GM21737 (cell line): ENCODE measurements around the gene CBLN1.

Source experiments
- ATAC-seq: cut with Tn5 transposase; IDR thresholded peaks from one replicate; pipeline ENCODE4 v1.9.1; 2021; ENCODE audit warnings: mild to moderate bottlenecking, moderate library complexity; ENCODE audit not compliant: unreplicated experiment

The CBLN1 gene

DNA sequence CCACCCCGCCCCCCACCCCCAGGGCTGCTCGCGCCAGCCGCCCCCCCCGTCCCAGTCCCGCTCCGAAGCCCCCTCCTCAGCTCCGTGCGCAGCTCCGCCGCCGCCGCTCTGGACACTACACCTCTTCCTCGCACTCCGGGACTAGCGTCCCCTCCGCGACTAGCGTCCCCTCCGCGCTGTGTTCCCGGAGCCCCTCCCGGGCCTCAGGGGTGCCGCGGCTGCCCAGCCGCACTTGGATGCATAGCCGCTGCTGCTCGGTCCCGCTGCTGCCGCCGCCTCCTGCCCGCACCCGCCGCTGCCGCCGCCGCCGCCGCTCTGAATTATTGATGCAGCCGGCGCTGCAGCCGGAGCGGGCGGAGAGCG lies at the start of gene CBLN1:
CBLN1 (minus strand) TSS at position 359 of the 363 bp plus-strand sequence. CDS start 373 bp downstream, outside the sequence.
- no peak for ATAC-seq

DNA sequence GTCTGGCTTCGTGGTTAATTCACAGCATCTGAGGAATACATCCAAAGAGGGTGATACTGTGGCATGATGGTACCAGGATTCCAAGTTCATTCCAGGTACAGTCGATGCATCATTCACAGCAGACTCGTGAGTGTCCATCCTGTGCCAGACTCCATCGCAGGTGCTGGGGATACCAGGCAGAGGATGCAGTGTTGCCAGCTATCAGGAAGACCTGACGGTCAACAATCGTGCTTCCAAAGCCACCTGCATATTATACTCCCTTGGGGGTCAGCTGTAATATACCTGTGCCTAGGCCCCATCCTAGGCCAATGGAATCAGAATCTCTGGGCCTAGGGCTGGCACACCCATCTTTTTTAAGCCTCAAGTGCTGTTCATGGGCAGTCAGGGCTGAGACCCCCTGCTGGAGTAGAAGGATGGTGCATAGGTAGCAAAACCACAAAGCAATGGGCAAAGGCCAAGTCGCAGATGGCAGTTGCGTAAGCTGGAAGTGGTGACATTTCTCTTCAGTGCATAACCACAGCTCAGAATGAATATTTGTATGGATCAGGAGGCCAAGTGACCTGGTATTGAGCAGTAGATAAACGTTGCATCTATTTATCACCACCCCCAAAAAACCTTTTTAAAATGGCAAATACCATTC lies 49.0 kb upstream of the CBLN1 start:
- ATAC-seq = no peak

DNA sequence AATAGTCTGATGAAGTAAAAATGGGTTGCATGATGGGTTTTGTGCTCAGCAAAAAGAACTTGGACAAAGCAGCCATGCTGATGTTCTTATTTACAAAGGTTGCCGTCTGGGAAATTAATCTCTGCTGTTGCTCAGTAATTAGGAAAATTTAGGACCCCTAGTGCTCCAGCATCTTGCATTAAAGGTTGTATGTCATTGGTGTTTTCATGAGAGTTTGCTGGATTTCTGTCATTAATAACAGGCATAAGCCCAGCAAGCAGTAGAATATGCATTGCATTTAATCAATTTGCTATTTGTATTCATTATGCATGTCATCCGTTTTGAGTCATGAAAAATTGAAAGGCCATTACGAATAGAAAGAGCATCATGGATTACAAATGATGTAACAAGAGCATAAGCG lies 46.7 kb upstream of the CBLN1 start:
- ATAC-seq = no peak

DNA sequence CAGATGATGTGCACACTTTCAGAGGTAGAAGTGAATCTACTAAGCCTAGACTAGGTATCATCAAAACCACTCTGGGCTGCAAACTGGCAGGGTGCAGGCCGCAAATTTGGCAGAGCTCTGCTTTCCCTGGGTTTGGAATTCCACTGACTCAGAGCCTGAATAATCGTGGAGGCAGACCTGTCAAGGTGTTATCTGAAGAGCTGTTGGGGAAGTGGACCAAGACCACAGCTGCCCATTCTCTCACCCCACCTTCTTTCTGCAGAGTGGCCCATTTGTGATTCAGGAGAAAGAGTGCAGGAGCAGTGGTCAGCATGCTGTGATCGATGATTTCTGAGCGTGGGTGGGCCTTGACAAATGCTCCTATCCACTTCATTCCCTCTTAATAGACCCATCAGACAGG lies 45.8 kb upstream of the CBLN1 start:
- no peak for ATAC-seq

DNA sequence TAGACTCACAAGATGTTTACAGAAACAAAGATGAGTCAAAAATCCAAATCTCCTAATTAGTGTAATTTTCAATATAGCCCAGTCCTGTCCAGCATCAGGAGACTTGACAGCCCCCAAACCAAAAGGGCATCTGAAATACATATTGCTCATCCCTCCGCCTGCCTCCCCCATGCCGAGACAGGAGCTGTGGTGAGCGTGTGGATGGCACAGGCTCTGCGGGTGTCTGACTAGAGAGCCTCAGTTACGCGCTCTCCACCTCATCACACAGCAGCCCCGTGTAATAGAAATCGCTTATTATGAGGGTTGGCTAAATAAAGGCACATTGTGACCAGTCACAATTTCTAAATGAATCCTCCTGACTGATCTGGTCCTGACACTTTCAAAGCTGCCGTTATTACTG lies 43.1 kb upstream of the CBLN1 start:
- ATAC-seq = no peak

DNA sequence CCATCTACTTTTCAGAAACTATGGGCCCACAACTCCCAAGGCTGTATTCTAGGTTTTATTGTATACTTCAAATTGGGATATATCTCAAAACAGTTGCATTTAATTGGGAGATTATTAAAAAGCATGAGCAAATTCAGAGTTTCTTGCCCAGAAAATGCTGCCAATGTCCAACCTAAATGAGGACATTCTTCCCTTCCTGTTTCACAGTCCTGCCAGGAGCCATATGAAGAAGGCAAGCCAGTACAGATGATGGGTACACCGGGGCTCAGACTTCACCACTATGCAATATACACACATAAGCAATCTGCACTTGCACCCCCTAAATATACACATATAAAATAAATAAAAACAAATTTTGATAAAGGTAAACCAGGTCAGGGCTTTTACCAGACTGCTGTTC lies 34.0 kb upstream of the CBLN1 start:
- ATAC-seq = no peak

DNA sequence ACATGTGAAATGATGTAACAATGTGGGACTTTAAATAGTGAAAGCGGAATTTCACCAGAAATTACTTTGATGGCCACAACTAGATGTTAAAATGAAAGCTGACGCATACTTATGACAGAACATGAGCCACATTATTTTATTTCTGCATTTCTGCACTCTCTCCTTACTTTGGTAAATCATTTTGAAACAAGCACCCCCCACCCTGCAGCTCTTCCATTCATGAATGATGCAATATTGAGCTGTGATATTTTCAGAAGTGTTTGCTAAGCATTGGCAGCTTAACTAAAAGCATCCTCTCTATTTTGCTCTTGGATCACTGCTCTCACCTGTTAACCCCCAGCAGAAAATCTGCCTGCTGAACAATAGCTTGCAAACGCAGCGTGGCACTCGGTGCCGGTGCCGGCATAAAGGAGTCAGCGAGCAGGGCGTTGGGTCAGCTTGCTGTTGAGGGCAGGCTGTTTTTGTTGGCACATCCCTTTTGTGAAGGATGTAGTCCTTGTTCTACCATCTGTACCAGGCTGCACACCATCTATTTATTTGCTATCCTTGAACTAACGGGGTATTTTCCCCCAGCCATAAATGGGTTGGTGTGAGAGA lies 30.8 kb upstream of the CBLN1 start:
- ATAC-seq = no peak

DNA sequence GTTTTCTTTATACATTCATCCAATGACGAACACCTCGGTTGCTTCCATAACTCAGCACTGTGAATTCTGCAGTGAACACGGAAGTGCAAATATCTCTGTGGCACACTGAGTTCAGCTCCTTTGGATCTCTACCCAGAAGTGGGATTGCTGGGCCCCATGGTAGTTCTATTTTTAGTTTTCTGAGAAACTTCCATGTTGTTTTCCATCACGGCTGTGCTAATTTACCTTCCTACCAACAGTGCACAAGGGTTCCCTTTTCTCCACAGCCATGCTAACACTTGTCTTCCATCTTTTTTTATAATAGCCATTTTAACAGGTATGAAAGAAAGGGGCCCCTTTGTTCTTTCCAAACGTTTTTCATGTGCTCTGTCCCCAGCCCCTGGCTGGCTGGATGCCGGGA lies 30.2 kb upstream of the CBLN1 start:
- ATAC-seq = no peak

DNA sequence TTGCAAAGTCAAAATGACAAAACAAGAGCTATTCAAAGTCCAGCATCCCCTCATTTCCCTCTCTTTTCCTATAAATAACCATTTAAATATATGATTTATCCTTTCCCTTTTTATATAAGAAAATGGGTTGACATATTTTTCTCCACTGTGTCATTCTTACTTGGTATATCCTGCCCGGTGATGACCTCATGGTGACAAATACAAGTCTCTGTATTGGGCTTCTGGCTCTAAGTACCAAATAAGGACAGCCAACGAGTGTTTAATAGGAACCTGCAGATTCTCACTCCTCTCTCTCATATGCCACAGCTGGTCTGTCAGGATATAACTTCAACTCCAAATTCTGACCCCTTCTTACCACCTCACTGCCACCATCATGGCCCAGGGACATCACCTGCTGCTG lies 25.5 kb upstream of the CBLN1 start:
- no peak for ATAC-seq

DNA sequence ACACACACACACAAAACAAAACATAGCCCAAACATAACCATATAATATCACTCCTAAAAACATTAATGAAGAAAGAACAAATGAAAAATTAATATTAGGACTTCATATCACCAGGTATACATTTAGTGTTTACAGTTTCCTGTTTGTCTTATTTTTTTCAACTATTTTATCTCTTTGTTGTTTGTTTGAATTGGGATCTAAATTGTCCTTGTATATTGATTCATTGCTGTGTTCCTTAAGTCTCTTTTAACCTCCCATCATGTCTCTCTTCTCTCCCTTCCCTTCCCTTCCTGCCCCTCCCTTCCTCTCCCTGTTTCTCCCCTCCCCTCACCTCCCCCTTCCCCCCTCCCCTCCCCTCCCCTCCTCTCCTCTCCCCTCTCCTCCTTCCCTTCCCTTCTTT lies 23.8 kb upstream of the CBLN1 start:
- ATAC-seq = no peak

DNA sequence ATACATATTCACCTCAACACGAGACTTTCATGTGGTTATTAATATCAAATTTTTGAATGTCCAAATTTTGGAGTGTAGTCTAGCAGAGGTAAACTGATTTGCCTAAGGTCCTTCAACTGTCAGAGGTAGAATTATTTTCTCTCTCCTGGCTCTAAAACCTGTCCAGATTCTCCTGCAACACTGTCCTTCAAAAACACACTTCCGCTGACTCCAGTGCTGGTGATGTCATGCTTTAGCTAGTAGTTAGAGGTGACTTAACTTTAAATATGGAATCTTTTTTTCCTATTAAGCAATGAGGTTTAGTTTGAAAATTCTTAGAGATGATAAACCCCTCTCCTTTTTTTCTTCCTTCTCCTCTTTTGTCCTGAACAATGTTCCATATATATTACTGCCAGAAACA lies 10.8 kb upstream of the CBLN1 start:
- no peak for ATAC-seq

DNA sequence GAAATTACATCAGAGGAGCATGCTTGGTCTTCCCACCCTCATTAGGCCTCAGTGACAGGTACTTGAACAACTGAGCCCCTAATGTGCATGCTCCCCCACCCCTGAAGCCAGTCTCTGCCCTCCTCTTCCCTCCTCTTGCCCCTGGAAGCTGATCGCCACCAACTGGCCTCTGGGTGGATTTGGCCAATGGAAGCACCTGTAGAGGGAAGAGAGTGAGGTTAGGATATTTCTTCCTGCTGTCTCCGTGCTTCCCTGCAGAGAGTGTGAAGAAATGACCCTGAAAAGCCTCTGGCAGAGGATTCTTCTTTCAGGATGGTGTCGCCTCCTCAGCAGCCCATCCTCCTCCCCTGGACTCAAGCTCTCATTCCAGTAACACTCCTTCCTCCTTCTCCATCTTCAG lies 5.9 kb upstream of the CBLN1 start:
- no peak for ATAC-seq

DNA sequence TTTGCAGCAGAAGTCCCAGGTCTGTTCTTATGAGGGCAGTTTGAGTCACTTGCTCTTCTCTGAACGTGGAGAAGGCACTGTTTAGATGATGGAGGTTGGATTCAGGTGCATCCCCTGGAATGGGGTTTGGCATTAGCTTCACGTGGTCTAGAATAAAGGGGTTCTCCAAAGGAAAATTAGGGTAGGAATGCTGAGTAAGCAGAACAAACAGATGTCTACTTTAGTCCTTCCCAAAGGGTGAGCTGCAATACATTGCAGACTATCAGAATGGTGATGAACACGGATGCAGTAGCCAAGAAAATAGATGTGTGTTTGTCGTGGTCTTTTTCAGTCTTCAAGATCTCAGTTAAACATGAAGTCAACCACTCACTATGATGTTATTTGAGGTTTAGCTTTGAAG lies 3.3 kb upstream of the CBLN1 start:
- ATAC-seq = no peak

DNA sequence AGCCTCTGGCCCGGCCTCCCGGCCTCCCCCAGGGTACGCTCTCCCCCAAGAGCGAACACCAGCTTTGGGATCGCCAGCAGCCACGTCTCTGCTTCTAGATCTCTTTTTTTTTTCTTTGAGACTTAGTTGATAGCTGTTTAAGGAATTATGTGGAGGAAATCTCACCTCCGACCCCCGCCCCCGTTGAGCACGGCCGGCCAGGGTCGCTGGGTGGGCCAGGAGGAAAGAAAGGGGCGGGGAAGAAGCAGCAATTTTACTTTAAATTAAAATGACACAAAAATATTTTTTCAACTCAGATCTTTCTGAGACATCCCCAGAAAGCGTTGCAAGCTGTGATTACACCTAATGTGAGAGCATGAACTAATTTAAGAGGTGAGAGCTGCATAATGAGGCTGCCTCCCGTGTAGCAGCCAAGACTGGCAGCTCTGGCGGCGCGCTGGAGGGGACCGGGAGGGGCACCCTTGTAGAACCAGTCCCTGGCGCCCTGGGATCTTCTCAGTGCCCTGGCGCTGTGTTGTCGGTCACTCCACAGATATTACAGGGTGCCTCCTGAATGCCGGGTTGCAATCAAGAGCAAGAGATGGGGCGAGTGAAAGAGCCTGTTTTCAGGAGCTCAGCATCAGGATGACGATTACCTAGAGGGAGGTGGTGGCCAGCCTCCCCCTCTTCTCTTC lies 1.9 kb upstream of the CBLN1 start:
- no peak for ATAC-seq

DNA sequence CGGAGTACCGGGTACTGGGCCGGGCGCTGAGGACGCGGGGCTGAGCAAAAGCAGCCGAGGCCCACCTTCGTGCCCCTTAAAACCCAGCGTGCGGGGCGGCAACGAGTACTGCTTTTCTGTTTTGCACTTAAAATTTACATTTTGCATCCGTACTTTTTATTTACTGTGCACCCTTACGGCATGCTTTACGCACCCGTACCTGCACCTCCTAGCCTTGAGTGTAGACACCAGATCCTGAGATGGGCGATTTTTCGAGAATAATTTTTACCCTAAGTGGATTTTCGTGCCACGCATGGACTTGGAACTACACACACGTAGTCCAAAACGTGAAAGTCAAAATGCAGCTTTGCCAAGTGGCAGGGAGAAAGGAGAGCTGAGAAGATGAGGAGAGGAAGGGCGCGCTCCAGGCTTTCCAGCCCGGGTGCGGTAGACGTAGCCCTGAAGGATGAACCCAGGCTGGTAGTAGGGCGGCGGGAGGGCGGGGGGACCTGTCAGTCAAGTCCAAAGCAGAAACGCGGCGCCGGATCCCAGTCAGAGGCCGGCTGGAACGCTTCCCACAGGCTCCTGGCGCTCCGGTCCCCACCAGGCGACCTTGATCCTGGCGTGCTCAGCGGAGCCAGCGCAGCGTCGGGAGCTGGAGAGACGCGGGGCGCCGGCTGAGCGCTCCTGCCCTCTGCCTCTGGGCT lies 1.2 kb upstream of the CBLN1 start:
- no peak for ATAC-seq

DNA sequence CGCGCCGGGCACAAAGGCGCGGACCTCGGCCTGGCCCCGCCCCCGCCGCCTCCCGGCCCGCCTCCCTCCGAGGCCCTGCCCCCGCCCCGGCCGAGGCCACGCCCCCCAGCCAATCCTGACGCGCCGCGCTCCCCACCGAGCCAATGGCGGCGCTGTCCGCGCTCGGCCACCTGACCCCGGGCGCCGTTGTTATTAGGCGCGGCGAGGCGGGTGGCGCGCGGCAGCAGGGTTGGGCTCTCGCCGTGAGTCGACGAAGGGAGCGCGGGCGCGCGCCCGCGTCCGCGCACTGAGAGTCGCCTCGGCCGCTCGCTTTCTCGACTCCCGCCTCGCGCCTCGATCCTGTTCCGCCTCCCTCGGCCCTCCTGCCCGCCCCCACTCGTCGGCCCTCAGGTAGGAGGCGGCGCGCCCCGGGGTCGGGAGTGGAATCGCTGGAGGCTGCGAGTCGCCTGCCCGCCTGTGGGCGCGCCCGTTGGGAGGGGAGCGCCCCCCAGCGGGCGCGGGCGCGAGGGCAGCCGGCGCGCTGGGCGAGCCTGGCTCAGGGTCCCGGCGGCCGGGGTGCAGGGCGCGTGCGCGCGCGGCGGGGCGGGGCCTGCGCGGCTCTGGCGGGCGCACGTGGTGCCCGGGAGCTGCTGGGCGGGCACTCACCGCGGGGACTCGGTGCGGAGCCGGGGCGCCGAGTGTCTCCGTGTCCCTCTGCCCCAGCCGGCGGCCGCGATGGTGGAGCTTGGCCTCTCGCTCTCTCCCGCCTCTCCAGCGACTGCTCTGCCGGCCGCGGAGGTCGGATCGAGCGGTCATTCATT lies 405 bp upstream of the CBLN1 start:
- ATAC-seq = peak; percentile 77

DNA sequence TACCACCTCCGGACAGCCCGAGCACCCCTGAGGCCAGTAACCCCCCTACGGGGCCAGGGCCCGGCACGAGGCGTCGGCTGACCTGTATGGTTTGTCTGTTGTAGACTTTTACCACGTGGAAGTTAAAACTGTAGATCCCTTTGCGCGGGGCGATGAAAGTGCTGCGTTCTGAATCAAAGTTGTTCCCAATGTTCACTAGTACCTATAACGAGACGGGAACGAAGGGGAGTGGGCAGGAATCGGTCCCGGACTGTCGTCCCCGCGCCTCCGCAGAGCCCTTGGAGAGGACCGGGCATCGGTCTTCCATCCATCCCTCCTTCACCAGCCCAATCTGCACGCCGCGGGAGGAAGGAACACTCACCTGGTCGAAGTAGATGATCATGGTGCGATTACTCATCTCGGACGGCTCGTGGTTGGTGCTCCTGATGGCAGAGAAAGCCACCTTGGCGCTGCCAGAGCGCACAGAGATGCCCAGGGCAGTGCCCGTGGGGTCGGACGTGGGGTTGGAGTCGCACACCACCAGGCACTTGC lies 732 bp downstream of the CBLN1 start:
- ATAC-seq = no peak

DNA sequence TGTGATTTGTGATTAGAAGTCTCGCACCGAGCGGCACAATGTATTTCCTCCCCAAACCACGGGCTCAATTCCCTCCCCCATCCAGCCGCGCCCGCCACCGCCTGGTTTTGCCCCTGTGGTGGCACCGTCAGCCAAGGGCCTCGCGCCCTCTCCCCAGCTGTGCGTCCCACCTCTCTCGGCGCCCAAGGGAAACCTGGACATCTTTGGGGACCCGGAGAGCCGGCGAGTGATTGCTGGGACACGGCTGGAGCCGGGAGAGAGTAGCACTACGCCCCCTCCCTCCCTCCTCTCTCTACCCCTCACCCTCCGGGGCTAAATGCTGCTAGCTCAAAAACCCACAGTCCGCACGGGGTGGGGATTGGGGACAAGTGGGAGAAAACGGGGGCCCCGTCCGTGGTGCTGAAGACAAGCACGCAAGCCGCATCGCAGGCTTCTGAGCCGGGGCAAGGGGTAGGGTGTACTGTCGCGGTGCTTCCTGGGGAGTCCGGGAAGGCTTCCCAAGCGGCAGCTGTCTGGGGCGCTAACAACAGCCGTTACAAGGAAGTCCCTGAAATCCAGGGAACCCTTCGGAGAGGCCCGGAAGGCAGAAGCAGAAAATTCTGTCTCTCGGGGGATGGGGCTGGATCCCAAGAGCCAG lies 1.4 kb downstream of the CBLN1 start:
- ATAC-seq = no peak

DNA sequence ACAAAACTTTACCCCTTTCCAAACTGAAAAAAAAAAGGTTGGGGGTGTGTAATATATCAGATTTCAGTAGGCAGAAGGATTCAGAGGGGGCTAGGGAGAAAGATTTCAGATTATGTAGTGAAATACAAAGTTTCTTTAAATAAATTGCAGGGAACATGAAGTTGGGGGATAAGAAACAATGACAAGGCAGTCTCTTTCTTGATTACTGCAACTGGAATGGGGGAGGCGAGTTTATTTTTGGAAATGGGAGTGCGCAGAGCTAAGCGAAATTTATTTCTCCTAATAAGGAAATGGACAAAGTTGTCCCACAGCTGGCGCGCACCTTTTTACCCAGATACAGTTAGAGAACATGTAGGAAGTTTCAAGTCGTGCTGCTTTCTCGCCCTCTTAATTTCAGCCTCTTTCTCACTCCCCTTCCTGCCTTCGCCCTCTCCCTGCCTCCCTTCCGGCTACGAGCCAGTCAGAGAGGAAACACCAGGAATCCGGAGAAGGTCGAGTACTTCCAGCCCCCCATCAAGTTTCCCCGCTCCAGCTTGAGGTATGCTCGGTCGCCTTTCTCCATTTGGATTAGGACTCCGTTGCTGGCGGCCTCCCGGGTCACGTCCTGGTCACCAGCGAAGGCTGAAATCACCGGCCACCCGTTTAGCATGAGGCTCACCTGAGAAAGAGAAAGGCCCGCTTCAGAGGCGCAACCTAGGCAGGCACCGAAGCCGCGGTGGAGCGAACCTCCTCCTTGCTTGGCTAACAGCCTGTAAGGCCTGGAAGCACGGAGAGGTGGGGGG lies 2.5 kb downstream of the CBLN1 start:
- ATAC-seq = no peak

DNA sequence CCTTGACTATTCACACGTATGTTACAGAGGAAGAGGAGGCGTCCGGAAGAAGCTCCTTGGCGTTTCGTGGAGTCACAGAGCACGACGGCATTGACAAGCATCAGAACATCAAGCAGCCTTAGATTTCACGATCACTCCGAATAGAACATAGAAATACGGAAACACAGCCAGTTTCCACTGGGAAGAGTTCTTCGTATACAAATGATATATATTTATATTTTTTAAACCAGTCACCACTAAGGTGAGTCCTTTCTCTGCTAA lies 3.1 kb downstream of the CBLN1 start:
- ATAC-seq = no peak
